Natural killer cell (primary cell): ENCODE results near the gene SSH2. TPM values are rescaled to one million over a fixed set of nuclear protein-coding genes. Genes with fewer than 3 reads are reported as not detected.

ENCODE experiments used
- ATAC-seq, 3 donors: fragments of 150-1000 bp in 2 of 3; fragments of 200-7000 bp in 1 of 3; cut with Tn5 transposase; 1 replicate in 1 of 3; 2 replicates in 2 of 3; pipeline ENCODE4 v1.10.0; 2021; ENCODE audit warnings: mild to moderate bottlenecking in 2 of 3, moderate library complexity in 2 of 3
- DNase-seq, 2 donors: peaks; one replicate each; pipeline versions ENCODE4 v3.0.0 to v3.0.0-alpha.2; 2013 to 2021; ENCODE audit warnings: mixed read lengths in 1 of 2
- H3K27ac ChIP-seq: one replicate; pipeline ENCODE4 v1.5.1; 2013; ENCODE audit warnings: mild to moderate bottlenecking, low read length
- H3K27me3 ChIP-seq: one replicate; pipeline ENCODE4 v1.6.1; 2013; ENCODE audit warnings: low read length; ENCODE audit not compliant: control insufficient read depth, insufficient read depth
- H3K36me3 ChIP-seq: one replicate; pipeline ENCODE4 v1.6.1; 2013; ENCODE audit warnings: low read length; ENCODE audit not compliant: control insufficient read depth, insufficient read depth
- H3K4me1 ChIP-seq: one replicate; pipeline ENCODE4 v1.6.1; 2013; ENCODE audit warnings: low read length; ENCODE audit not compliant: control insufficient read depth, insufficient read depth
- H3K4me3 ChIP-seq: one replicate; pipeline ENCODE4 v1.5.1; 2013; ENCODE audit warnings: low read length
- H3K9me3 ChIP-seq: one replicate; pipeline ENCODE4 v1.6.1; 2013; ENCODE audit warnings: low read length; ENCODE audit not compliant: control insufficient read depth, insufficient read depth
- H3K27ac Mint-ChIP-seq, 2 donors: one replicate each; pipeline ENCODE4 v1.8.0; 2022; ENCODE audit warnings: mild to moderate bottlenecking in 2 of 2, mixed read lengths in 2 of 2, moderate library complexity in 1 of 2
- H3K27me3 Mint-ChIP-seq, 2 donors: one replicate each; pipeline ENCODE4 v1.8.0; 2022; ENCODE audit warnings: low read depth in 2 of 2, mixed read lengths in 2 of 2
- H3K36me3 Mint-ChIP-seq: one replicate; pipeline ENCODE4 v1.8.0; 2022; ENCODE audit warnings: mixed read lengths
- H3K4me1 Mint-ChIP-seq, 2 donors: one replicate each; pipeline ENCODE4 v1.8.0; 2022; ENCODE audit warnings: mixed read lengths in 2 of 2
- H3K4me3 Mint-ChIP-seq: one replicate; pipeline ENCODE4 v1.8.0; 2022; ENCODE audit warnings: mild to moderate bottlenecking, moderate library complexity, mixed read lengths
- H3K9me3 Mint-ChIP-seq, 2 donors: one replicate each; pipeline ENCODE4 v1.8.0; 2022; ENCODE audit warnings: mixed read lengths in 2 of 2
- WGBS: methylation state at CpG from one replicate; pipeline ENCODE4 v1.1.7; 2013; ENCODE audit warnings: missing lambda C conversion rate; ENCODE audit not compliant: insufficient coverage; 5-methylcytosine and 5-hydroxymethylcytosine counted together
- intact Hi-C: fragments of 100-400 bp; cut with micrococcal nuclease; formaldehyde crosslinking; loops from one replicate; pipeline ENCODE4 v1.14.2; 2022
- total RNA-seq, 4 donors: library from RNA; stranded (reverse); fragments of 120-200 nt in 1 of 4; gene quantifications; one replicate each; pipeline versions ENCODE4 v1.2.3 to v1.2.4, GENCODE V29; 2013 to 2022
- TF ChIP-seq, protein P1 (sequence below): fragments of 200-600 bp; IDR thresholded peaks from one replicate; pipeline ENCODE4 v1.8.0; 2022; ENCODE audit warnings: antibody characterized with exemption

Gene SSH2
- total RNA-seq, 3 donors from 2014 or later (not counting 1 experiment from before 2014, with no cell fraction given): 124 to 166 (median 144) TPM

- Mint-ChIP-seq H3K27me3 (no peaks in the 10 kb centered on the region), H3K9me3 (no peaks in the 10 kb centered on the region), H3K4me3 (no peak overlapping the region), H3K27ac (no peak overlapping the region), H3K4me1 (peaks cover 0 to 5% of the 10 kb centered on the region in 2 donors), H3K36me3 (no peaks in the 10 kb centered on the region)
- H3K4me3 ChIP-seq: no peak overlapping the region
- H3K27me3 ChIP-seq: no peaks in the 10 kb centered on the region
- intact Hi-C loops: no loop called here
- no peaks in the 10 kb centered on the region for H3K4me1 ChIP-seq
- TF ChIP-seq, protein P1, sequence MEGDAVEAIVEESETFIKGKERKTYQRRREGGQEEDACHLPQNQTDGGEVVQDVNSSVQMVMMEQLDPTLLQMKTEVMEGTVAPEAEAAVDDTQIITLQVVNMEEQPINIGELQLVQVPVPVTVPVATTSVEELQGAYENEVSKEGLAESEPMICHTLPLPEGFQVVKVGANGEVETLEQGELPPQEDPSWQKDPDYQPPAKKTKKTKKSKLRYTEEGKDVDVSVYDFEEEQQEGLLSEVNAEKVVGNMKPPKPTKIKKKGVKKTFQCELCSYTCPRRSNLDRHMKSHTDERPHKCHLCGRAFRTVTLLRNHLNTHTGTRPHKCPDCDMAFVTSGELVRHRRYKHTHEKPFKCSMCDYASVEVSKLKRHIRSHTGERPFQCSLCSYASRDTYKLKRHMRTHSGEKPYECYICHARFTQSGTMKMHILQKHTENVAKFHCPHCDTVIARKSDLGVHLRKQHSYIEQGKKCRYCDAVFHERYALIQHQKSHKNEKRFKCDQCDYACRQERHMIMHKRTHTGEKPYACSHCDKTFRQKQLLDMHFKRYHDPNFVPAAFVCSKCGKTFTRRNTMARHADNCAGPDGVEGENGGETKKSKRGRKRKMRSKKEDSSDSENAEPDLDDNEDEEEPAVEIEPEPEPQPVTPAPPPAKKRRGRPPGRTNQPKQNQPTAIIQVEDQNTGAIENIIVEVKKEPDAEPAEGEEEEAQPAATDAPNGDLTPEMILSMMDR: no peak
- ATAC-seq (no peak), DNase-seq (no peak)
- H3K9me3 ChIP-seq: no peaks in the 10 kb centered on the region
- WGBS: 94% methylated on average over 1 of the region's 2 CpGs
- peaks cover 3% of the 10 kb centered on the region for H3K36me3 ChIP-seq
- H3K27ac ChIP-seq: no peak overlapping the region
Measured at GRCh38 chr17:29796652-29797051, 133.4 kb downstream of the SSH2 start.

DNA sequence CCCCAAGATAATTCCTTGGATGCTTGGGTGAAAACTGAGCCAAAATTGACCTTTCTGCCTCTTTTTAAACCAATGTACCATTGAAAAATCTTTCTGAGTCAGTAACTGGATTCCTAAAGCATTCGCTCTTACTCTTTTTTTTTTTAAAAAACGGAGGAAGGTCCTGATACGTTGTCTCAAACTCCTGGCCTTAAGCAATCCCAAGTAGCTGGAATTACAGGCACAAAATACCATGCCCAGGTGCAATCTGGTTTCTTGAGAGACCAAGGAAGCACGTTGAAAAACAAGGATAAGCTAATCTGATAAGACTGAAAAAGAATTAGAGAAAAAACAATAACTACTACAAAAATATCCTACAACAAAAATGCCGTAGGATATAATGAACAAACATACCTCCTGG, 136.5 kb downstream of the SSH2 start:
- DNase-seq: no peak
- H3K4me1 ChIP-seq: no peaks in the 10 kb centered on the region
- no peaks in the 10 kb centered on the region for H3K9me3 Mint-ChIP-seq
- H3K4me3 ChIP-seq: no peak overlapping the region
- no peak for ATAC-seq
- H3K36me3 ChIP-seq: peaks cover 3% of the 10 kb centered on the region
- intact Hi-C loops: no loop called here
- no peak overlapping the region for H3K27ac ChIP-seq
- peaks cover 0 to 10% of the 10 kb centered on the region in 2 donors for H3K4me1 Mint-ChIP-seq
- TF ChIP-seq, protein P1: no peak
- no peaks in the 10 kb centered on the region for H3K27me3 Mint-ChIP-seq
- H3K27me3 ChIP-seq: no peaks in the 10 kb centered on the region
- no peak overlapping the region for H3K27ac Mint-ChIP-seq
- H3K9me3 ChIP-seq: no peaks in the 10 kb centered on the region
- no peak overlapping the region for H3K4me3 Mint-ChIP-seq
- H3K36me3 Mint-ChIP-seq: no peaks in the 10 kb centered on the region
- 87% methylated on average over 5 of the region's 5 CpGs for WGBS

GRCh38 chr17:29791336-29792080, 138.5 kb downstream of the SSH2 start:
- Histone ChIP-seq H3K27me3 (no peaks in the 10 kb centered on the region), H3K9me3 (no peaks in the 10 kb centered on the region), H3K4me1 (no peaks in the 10 kb centered on the region), H3K36me3 (peaks cover 3% of the 10 kb centered on the region), H3K27ac (no peak overlapping the region), H3K4me3 (no peak overlapping the region)
- no peaks in the 10 kb centered on the region for H3K36me3 Mint-ChIP-seq
- H3K4me3 Mint-ChIP-seq: no peak overlapping the region
- no peaks in the 10 kb centered on the region for H3K27me3 Mint-ChIP-seq
- DNase-seq (no peak), ATAC-seq (no peak)
- H3K4me1 Mint-ChIP-seq: peaks cover 0 to 10% of the 10 kb centered on the region in 2 donors
- H3K27ac Mint-ChIP-seq: no peak overlapping the region
- H3K9me3 Mint-ChIP-seq: no peaks in the 10 kb centered on the region
- WGBS: 100% methylated on average over 1 of the region's 3 CpGs
- TF ChIP-seq, protein P1: no peak
- intact Hi-C loops: no loop called here
